ENCODE measurements around the gene UBA52. TPM values are rescaled to one million over a fixed set of nuclear protein-coding genes. Genes with fewer than 3 reads are reported as not detected.

The UBA52 gene
- total and polyA plus RNA-seq, 2 of the 13 experiments (the other 11 are each of a cell fraction or from before 2014, with no cell fraction given): 959 to 1,782 TPM

DNA sequence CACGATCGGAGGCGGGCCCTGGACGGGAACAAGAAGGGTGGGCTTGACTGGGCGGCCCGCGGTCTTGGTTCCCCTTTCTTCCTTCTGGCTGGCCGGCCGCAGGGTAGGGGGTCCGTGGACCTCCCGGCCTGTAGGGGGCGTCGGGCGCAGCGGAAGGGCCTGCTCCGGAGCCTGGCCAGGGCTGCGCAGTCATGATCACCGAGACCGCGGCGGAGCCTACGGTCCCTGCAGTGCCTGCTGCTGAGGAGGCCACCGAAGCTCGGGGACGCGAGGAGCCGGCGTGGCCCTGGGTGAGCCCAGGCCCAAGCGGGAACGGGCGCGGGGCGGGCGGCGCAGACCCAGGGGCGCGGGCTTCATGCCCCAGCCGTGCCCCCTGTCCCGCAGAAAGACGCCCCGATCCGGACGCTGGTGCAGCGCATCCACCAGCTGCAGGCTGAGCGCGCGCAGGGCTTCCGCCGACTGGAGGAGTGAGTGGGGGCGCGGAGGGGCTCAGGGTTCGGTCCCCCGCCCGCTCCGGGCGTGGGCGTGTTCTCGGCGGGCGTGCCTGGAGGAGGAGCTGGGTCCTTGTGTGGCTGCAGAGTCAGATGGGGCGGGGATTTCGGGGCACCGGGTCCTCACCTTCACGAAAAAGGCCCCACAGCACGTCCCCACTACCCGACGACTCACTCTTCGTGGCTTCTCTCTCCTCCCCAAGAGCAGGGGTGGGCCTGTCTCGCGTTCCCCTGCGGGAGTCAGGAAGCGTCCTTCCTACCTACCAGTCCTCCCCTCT, 17.1 kb downstream of the UBA52 start, which contains the start of gene REX1BD (continued):
- TF ChIP-seq, protein P1, sequence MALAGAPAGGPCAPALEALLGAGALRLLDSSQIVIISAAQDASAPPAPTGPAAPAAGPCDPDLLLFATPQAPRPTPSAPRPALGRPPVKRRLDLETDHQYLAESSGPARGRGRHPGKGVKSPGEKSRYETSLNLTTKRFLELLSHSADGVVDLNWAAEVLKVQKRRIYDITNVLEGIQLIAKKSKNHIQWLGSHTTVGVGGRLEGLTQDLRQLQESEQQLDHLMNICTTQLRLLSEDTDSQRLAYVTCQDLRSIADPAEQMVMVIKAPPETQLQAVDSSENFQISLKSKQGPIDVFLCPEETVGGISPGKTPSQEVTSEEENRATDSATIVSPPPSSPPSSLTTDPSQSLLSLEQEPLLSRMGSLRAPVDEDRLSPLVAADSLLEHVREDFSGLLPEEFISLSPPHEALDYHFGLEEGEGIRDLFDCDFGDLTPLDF (CRISPR knock-in tag; IDR thresholded peaks at IDR 0.05): no peak
- TF ChIP-seq, protein P2, sequence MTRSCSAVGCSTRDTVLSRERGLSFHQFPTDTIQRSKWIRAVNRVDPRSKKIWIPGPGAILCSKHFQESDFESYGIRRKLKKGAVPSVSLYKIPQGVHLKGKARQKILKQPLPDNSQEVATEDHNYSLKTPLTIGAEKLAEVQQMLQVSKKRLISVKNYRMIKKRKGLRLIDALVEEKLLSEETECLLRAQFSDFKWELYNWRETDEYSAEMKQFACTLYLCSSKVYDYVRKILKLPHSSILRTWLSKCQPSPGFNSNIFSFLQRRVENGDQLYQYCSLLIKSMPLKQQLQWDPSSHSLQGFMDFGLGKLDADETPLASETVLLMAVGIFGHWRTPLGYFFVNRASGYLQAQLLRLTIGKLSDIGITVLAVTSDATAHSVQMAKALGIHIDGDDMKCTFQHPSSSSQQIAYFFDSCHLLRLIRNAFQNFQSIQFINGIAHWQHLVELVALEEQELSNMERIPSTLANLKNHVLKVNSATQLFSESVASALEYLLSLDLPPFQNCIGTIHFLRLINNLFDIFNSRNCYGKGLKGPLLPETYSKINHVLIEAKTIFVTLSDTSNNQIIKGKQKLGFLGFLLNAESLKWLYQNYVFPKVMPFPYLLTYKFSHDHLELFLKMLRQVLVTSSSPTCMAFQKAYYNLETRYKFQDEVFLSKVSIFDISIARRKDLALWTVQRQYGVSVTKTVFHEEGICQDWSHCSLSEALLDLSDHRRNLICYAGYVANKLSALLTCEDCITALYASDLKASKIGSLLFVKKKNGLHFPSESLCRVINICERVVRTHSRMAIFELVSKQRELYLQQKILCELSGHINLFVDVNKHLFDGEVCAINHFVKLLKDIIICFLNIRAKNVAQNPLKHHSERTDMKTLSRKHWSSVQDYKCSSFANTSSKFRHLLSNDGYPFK (CRISPR knock-in tag; IDR thresholded peaks at IDR 0.05; ENCODE audit: borderline replicate concordance): no peak
- TF ChIP-seq, protein P3, sequence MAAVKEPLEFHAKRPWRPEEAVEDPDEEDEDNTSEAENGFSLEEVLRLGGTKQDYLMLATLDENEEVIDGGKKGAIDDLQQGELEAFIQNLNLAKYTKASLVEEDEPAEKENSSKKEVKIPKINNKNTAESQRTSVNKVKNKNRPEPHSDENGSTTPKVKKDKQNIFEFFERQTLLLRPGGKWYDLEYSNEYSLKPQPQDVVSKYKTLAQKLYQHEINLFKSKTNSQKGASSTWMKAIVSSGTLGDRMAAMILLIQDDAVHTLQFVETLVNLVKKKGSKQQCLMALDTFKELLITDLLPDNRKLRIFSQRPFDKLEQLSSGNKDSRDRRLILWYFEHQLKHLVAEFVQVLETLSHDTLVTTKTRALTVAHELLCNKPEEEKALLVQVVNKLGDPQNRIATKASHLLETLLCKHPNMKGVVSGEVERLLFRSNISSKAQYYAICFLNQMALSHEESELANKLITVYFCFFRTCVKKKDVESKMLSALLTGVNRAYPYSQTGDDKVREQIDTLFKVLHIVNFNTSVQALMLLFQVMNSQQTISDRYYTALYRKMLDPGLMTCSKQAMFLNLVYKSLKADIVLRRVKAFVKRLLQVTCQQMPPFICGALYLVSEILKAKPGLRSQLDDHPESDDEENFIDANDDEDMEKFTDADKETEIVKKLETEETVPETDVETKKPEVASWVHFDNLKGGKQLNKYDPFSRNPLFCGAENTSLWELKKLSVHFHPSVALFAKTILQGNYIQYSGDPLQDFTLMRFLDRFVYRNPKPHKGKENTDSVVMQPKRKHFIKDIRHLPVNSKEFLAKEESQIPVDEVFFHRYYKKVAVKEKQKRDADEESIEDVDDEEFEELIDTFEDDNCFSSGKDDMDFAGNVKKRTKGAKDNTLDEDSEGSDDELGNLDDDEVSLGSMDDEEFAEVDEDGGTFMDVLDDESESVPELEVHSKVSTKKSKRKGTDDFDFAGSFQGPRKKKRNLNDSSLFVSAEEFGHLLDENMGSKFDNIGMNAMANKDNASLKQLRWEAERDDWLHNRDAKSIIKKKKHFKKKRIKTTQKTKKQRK (IDR thresholded peaks at IDR 0.05; ENCODE audit: low read length): no peak
- TF ChIP-seq HMGA1 (CRISPR knock-in tag; conservative IDR thresholded peaks at IDR 0.05): no peak
- no peak for TF ChIP-seq ZNF180 (CRISPR knock-in tag; IDR thresholded peaks at IDR 0.05; ENCODE audit: borderline replicate concordance, low read depth)
- no peak; the same call in 1 of the 2 replicates for TF ChIP-seq SATB2 (CRISPR knock-in tag; IDR thresholded peaks at IDR 0.05)
- peak; percentile 52 for TF ChIP-seq TMF1 (CRISPR knock-in tag; IDR thresholded peaks at IDR 0.05; ENCODE audit: low read depth)
- no peak for TF ChIP-seq ZNF33A (CRISPR knock-in tag; IDR thresholded peaks at IDR 0.05; ENCODE audit: borderline replicate concordance)
- TF ChIP-seq ZNF761 (CRISPR knock-in tag; conservative IDR thresholded peaks at IDR 0.05): peak; percentile 13; the same call in 1 of the 2 replicates
- TF ChIP-seq KAT2B (IDR thresholded peaks at IDR 0.05; ENCODE audit: borderline replicate concordance, low read depth, low read length): no peak
- TF ChIP-seq ZNF253 (CRISPR knock-in tag; IDR thresholded peaks at IDR 0.05; ENCODE audit: borderline replicate concordance): no peak
- no peak; the same call in 1 of the 2 replicates for TF ChIP-seq NR1H2 (CRISPR knock-in tag; IDR thresholded peaks at IDR 0.05; ENCODE audit: borderline replicate concordance, low read depth)
- TF ChIP-seq ZNF674 (CRISPR knock-in tag; IDR thresholded peaks at IDR 0.05; ENCODE audit: low read depth): no peak
- peak; percentile 34 for TF ChIP-seq ZNF781 (CRISPR knock-in tag; IDR thresholded peaks at IDR 0.05; ENCODE audit: borderline replicate concordance, not compliant biosample characterization)
- peak; percentile 91 for TF ChIP-seq POLR2G (IDR thresholded peaks at IDR 0.05; ENCODE audit: low read depth, low read length)
- TF ChIP-seq ZNF891 (CRISPR knock-in tag; IDR thresholded peaks at IDR 0.05): no peak
- TF ChIP-seq ZNF124 (CRISPR knock-in tag; IDR thresholded peaks at IDR 0.05): no peak; the same call in 1 of the 2 replicates
- TF ChIP-seq, protein P4, sequence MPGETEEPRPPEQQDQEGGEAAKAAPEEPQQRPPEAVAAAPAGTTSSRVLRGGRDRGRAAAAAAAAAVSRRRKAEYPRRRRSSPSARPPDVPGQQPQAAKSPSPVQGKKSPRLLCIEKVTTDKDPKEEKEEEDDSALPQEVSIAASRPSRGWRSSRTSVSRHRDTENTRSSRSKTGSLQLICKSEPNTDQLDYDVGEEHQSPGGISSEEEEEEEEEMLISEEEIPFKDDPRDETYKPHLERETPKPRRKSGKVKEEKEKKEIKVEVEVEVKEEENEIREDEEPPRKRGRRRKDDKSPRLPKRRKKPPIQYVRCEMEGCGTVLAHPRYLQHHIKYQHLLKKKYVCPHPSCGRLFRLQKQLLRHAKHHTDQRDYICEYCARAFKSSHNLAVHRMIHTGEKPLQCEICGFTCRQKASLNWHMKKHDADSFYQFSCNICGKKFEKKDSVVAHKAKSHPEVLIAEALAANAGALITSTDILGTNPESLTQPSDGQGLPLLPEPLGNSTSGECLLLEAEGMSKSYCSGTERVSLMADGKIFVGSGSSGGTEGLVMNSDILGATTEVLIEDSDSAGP (CRISPR knock-in tag; IDR thresholded peaks at IDR 0.05; ENCODE audit: borderline replicate concordance): peak; percentile 90
- no peak for TF ChIP-seq ATF7-NPFF (CRISPR knock-in tag; IDR thresholded peaks at IDR 0.05; ENCODE audit: low read depth)
- TF ChIP-seq RORA (CRISPR knock-in tag; IDR thresholded peaks at IDR 0.05): no peak
